HG03432 (cell line): ENCODE measurements around the gene CCL17.

Experiments used
- ATAC-seq: cut with Tn5 transposase; IDR thresholded peaks from one replicate; pipeline ENCODE4 v1.9.1; 2021; ENCODE audit warnings: mild to moderate bottlenecking, moderate library complexity; ENCODE audit not compliant: unreplicated experiment

The CCL17 gene

DNA sequence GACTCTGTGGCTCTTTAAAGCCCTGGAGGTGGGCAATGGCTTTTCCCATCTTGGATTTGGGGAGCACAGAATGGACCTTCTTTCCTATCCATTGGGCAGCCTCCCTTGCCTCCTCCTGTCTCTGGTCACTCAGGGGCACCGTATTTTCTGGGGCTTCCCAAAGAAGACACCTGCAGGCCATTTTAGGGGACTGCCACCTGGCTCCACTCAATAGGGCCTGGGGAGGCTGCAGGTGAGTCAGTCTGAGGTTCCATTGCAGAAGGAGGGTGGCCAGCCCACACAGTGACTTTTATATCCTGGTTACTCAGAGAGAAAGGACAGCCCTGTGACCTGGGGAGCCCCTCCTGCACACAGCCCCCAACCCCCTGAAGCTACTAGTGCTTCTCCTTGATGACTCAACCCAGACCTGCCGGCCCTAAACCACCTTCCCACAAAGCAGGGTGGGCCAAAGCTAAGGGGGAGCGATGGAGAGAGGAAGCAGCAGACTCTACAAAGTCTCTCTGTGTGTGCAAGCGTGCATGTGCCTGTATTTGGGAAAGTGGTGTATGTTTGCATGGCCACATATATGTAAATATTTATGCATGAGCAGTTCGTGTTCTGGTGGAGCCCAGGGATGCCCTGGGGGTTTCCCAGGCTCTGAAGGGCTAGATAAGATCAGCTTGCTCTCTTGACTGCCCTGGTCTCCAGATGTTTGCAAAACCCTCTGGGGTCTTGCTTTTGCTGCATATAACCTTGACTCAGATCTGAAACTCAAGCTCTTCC lies 27.3 kb upstream of the CCL17 start:
- ATAC-seq: peak; percentile 86

DNA sequence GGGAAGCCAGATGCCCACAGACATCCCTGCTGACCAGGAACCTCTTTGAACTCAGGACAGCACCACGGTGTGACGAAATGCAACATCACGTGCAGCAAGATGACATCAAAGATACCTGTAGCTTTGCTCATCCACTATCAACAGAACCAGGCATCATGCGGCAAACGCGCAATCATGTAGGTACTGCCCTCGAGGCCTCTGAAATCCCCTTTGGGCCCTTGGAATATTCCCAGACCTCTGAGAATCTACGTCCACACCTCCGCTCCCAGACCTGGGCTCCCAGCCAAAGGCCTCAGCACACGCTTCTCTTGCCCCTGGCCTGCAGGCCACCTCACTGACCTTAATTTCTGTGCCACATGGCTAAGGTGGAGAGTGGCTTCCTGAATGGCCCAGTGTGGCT lies 25.0 kb upstream of the CCL17 start:
- no peak for ATAC-seq

DNA sequence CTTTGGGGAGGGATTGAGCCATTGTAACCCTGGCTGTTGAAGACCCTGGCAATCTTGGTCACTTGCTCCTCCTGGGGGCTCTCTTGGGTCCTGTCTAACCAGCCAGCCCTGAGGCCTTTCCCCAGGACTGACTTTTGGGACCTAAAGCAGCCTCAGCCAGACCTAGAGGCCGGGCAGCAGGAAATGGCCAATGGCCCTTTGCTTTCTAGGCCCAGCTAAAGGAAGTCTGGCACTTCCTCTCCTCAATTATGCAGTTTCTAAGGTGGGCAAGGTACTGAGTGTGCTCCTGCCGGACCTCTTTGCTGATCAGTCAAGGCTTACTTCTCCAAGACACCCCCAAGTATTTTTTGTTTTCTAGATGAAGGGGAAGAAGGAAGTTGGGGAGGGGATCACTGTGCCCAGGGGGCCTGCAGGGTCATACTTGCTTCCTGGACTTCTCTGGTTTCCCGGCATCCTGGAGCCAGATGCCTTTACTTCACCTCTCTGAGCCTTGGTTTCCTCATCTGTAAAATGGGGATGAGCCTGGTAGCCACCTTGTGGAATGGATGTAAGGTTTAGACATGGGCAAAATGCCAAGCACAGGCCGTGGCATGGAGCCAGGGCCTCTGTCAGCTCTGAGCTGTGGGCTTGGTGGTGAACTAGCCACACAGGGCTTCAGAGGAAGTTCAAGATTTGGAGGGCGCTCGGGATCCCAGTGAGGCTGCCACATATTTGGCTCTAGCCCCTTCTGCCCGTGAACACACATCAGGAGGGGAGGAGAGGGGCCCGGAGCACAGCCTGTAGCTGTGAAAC lies 23.7 kb upstream of the CCL17 start:
- no peak for ATAC-seq

DNA sequence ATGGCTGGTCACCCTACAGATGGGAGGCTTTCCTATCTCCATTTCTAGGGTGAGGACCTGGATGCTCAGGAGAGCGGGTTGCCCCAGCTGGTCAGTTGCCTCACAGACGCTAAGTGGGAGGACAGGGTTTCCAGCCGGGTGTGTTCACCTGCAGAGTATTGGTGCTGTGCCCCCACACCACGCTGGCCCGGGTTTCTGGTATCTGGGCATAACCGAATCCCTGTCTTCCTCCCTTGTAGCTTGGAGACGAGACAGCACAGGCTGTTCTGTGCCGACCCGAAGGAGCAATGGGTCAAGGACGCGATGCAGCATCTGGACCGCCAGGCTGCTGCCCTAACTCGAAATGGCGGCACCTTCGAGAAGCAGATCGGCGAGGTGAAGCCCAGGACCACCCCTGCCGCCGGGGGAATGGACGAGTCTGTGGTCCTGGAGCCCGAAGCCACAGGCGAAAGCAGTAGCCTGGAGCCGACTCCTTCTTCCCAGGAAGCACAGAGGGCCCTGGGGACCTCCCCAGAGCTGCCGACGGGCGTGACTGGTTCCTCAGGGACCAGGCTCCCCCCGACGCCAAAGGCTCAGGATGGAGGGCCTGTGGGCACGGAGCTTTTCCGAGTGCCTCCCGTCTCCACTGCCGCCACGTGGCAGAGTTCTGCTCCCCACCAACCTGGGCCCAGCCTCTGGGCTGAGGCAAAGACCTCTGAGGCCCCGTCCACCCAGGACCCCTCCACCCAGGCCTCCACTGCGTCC lies 22.6 kb upstream of the CCL17 start:
- no peak for ATAC-seq

DNA sequence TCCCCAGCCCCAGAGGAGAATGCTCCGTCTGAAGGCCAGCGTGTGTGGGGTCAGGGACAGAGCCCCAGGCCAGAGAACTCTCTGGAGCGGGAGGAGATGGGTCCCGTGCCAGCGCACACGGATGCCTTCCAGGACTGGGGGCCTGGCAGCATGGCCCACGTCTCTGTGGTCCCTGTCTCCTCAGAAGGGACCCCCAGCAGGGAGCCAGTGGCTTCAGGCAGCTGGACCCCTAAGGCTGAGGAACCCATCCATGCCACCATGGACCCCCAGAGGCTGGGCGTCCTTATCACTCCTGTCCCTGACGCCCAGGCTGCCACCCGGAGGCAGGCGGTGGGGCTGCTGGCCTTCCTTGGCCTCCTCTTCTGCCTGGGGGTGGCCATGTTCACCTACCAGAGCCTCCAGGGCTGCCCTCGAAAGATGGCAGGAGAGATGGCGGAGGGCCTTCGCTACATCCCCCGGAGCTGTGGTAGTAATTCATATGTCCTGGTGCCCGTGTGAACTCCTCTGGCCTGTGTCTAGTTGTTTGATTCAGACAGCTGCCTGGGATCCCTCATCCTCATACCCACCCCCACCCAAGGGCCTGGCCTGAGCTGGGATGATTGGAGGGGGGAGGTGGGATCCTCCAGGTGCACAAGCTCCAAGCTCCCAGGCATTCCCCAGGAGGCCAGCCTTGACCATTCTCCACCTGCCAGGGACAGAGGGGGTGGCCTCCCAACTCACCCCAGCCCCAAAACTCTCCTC lies 21.9 kb upstream of the CCL17 start:
- ATAC-seq: no peak

DNA sequence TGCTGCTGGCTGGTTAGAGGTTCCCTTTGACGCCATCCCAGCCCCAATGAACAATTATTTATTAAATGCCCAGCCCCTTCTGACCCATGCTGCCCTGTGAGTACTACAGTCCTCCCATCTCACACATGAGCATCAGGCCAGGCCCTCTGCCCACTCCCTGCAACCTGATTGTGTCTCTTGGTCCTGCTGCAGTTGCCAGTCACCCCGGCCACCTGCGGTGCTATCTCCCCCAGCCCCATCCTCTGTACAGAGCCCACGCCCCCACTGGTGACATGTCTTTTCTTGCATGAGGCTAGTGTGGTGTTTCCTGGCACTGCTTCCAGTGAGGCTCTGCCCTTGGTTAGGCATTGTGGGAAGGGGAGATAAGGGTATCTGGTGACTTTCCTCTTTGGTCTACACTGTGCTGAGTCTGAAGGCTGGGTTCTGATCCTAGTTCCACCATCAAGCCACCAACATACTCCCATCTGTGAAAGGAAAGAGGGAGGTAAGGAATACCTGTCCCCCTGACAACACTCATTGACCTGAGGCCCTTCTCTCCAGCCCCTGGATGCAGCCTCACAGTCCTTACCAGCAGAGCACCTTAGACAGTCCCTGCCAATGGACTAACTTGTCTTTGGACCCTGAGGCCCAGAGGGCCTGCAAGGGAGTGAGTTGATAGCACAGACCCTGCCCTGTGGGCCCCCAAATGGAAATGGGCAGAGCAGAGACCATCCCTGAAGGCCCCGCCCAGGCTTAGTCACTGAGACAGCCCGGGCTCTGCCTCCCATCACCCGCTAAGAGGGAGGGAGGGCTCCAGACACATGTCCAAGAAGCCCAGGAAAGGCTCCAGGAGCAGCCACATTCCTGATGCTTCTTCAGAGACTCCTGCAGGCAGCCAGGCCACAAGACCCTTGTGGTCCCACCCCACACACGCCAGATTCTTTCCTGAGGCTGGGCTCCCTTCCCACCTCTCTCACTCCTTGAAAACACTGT lies 21.0 kb upstream of the CCL17 start:
- no peak for ATAC-seq

DNA sequence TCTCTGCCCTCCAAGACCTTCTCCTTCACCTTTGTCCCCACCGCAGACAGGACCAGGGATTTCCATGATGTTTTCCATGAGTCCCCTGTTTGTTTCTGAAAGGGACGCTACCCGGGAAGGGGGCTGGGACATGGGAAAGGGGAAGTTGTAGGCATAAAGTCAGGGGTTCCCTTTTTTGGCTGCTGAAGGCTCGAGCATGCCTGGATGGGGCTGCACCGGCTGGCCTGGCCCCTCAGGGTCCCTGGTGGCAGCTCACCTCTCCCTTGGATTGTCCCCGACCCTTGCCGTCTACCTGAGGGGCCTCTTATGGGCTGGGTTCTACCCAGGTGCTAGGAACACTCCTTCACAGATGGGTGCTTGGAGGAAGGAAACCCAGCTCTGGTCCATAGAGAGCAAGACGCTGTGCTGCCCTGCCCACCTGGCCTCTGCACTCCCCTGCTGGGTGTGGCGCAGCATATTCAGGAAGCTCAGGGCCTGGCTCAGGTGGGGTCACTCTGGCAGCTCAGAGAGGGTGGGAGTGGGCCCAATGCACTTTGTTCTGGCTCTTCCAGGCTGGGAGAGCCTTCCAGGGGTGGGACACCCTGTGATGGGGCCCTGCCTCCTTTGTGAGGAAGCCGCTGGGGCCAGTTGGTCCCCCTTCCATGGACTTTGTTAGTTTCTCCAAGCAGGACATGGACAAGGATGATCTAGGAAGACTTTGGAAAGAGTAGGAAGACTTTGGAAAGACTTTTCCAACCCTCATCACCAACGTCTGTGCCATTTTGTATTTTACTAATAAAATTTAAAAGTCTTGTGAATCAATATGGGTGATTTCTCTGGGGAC lies 20.1 kb upstream of the CCL17 start:
- no peak for ATAC-seq

DNA sequence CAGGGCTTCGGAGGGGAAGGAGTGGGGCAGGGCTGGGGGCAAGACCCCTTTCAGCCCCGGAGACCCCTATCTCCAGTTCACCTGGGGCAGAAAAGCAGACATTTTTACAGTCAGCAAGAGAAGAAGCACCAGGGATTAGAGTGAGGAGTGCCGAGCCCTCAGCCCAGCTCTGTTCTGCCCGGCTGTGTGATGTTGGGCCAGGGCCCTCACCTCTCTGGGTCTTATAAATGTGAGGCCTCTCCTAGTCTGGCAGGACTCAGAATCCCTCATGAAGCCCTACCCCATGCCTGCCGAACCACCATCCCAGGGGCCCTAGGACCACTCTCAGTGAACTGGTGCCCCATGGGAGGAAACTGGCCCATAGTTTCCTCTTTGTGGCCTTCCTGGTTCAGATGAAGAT lies 19.5 kb upstream of the CCL17 start:
- ATAC-seq: no peak

DNA sequence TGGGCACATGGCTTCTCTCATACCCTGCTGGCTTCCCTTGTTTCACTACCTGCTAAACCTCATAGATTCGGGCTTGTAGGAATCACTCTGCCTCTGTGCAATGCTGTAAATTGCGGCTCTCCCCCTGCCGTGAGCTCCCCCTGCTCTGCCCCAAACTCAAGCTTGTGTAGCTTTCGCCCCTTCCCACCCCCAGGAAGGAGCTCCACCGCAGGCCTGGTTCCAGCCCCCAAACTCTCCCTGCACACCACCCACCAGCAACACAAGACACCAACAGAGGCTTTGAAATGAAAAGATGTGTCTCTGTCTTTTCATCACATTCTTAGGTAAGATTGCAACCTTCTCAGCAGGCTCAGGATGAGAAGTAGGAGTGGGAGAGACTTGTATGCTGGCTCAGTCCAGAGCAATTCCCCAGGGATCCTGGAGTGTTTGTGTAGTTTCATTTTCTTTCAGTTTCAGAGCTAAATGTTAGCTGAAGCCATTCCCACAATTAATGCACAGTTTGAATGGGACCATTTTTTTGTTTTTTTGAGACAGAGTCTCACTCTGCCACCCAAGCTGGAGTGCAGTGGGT lies 18.1 kb upstream of the CCL17 start:
- ATAC-seq: no peak

DNA sequence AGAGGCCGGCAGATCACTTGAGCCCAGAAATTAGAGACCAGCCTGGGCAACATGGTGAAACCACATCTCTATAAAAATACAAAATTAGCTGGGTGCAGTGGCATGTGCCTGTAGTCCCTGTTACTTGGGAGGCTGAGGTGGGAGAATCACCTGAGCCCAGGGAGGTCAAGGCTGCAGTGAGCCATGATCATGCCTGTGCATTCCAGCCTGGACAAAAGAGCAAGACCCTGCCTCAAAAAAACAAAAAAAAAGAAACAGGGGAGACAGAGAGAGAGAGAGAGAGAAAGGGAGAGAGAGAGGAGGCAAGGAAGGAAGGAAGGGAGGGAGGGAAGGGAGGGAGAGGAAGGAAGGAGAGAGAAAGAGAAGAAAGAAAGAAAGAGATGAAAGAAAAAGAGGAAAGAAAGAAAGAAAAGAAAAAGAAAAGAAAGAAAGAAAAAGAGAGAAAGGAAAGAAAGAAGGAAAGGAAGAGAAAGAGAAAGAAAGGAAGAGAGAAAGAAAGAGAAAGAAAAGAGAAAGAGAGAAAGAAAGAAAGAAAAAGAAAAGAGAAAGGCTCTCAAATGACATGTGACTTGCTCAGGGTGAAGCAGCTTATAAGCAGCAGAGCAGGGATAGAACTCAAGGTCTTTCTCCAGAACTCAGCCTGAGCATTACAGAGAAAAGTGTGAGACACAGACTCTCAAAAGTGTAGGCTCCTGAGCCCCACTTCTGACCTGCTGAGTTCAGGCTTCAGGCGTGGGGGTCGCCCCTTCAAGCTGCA lies 16.8 kb upstream of the CCL17 start:
- ATAC-seq: peak; percentile 37

DNA sequence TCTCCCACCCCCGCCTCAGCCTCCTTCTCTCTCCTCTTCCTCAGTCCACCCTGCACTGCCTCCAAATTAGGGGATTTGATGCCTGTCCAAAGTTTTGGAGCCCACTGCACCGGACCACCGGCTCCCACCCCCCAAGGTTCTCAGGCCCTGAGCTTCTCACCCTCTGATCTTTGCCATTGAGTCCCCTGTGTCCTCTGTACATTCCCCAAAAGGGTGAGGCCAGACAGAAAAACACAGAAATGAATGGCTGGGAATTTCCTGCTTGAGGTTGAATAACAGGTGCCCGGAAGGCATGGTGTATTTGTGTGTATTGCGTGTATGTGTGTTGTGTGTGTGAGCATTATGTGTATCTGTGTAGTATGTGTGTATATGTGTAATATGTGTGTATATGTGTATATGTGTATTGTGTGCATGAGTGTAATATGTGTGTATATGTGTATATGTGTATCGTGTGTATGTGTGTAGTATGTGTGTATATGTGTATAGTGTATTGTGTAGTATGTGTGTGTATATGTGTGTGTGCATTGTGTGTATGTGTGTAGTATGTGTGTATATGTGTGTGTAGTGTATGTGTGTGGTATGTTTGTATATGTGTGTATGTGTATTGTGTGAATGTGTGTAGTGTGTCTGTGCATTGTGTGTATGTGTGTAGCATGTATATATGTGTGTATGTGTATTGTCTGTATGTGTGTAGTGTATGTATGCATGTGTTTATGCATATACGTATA lies 16.0 kb upstream of the CCL17 start:
- peak; percentile 59 for ATAC-seq

DNA sequence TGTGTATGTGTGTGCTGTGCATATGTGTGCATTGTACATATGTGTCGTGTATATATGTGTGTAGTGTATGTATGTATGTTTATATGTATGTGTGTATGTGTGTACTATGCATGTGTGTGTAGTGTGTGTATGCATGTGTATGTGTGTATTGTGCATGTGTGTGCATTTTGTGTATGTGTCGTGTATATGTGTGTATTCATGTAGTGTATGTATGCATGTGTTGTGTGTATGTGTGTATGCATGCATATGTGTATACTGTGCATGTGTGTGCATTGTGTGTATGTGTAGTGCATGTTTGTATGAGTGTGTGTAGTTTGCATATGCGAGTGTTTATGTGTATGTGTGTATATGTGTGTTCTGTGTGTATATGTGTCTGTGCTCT lies 15.5 kb upstream of the CCL17 start:
- ATAC-seq: no peak

DNA sequence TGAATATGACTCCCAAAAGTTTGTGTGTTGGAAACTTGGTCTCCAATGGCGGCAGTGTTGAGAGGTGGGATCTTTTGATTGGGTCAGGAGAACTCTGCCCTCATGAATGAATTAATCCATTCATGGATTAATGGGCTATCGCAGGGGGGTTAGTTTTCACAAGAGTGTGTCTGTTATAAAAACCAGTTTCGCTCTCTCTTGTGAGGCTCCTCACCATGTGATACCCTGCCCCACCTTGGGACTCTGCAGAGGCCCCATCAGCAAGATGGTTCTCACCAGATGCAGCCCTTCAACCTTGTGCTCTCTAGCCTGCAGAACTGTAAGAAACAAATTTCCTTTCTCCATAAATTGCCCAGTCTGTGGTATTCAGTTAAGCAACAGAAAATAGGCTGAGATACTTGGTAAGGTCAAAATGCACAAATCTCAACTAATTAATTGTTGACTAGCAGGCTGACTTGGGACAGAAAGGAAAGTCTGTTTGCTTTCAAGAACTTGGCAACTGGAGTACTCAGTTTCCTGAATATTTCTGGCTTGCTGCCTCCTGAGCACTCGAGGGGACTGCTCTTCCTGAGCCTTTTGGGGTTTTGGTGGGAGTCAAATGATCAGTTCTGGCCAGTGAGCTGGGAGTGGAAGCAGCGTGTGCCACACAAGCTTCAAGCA lies 13.8 kb upstream of the CCL17 start:
- ATAC-seq: no peak

DNA sequence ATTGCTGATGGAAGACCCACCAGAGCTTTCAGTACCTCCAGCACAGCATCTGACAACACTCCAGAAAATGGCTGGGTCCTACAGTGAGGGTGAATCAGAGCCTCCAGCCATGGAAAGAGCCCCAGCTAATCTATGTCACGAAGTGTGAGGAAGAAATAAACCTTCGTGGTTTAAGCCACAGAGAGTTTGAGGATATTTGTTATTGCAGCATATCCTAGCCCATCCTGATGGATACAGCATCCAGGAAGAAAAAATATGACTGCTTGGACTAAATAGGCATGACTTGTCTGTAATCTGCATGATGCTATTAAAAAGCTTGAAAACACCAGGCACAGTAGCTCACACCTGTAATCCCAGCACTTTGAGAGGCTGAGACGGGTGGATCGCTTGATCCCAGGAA lies 13.3 kb upstream of the CCL17 start:
- ATAC-seq: no peak

DNA sequence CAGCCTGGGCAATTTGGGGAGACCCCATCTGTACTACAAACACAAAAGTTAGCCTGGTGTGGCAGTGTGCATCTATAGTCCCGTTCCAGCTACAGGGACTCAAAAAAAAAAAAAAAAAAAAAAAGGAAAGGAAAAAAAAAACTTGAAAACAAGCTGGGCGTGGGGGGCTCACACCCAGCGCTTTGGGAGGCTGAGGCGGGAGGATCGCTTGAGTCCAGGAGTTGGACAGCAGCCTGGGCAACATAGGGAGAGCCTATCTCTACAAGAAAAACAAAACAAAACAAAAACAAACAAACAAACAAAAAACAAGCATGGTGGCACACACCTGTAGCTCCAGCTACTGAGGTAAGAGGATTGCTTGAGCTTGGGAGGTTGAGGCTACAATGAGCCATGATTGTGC lies 12.9 kb upstream of the CCL17 start:
- ATAC-seq: no peak

DNA sequence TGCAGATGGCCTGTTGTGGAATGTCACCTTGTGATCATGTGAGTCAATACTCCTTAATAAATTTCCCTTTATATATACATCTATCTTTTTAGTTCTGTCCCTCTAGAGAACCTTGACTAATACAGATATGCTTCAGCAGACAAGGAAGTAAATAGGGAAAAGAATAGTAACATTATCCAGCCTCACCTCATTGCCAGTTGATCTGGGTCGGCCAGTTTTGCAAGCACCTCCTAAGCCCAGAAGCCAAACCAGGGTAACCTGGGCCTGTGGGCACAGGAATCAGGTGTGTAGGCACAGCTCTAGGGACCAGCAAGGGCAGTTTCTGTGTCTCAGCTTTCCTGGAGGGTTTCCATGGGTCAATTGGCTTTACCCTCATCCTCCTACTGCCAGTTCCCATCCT lies 11.9 kb upstream of the CCL17 start:
- ATAC-seq: no peak

DNA sequence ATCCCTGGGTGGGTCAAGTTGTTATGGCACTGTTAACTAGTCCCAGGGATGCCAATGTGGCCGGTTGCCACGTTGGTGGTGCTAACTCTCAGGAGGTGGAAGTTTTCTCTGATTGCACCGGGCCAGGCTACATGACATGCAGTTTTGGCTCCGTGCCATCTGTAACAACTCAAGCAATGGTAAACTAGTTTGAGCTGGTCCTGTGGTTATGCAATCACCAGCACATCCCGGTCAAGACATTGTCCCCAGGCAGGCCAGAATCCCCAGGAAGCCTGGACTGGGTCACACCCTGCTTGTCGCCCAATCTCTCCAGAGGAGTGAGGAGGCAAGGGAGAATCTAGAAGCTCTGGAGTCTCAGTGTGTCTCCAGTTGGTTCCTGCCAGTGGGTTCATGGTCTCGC lies 10.1 kb upstream of the CCL17 start:
- no peak for ATAC-seq
